B cell (primary cell): Measurements from ENCODE around the gene URAD. TPM values are rescaled to one million over a fixed set of nuclear protein-coding genes. Genes with fewer than 3 reads are reported as not detected.

Experiments
- ATAC-seq: fragments of 200-7000 bp; cut with Tn5 transposase; one replicate; pipeline ENCODE4 v1.10.0; 2021; ENCODE audit warnings: low read depth, mild to moderate bottlenecking, moderate number of reproducible peaks, moderate library complexity
- CTCF ChIA-PET: fragments of 350-600 bp; sonication (Branson Sonifier 250); formaldehyde crosslinking; loops from one replicate; lab custom pipeline; 2021; ENCODE audit warnings: antibody characterized with exemption, inconsistent platforms; lab: Charles Lee
- POLR2A ChIA-PET: fragments of 350-600 bp; sonication (Branson Sonifier 250); formaldehyde crosslinking; loops from one replicate; lab custom pipeline; 2021; ENCODE audit warnings: antibody characterized with exemption; lab: Charles Lee
- DNase-seq: peaks from one replicate; pipeline ENCODE4 v3.0.0; 2013
- H2AFZ ChIP-seq: 2 replicates; pipeline ENCODE4 v1.6.1; 2012; ENCODE audit warnings: mild to moderate bottlenecking, low read depth, low read length; ENCODE audit not compliant: insufficient read depth, poor library complexity, severe bottlenecking
- H3K27ac ChIP-seq, 2 donors: 1 replicate in 1 of 2; 2 replicates in 1 of 2; pipeline ENCODE4 v1.5.1; 2012 to 2013; ENCODE audit warnings: low read length in 2 of 2, mild to moderate bottlenecking in 2 of 2, moderate library complexity in 1 of 2
- H3K27me3 ChIP-seq, 4 experiments: fragments of 200-600 bp in 1 of 4; sonication (generic) in 1 of 4; replicated peaks in 1 of 4; 1 replicate in 2 of 4; 2 replicates in 2 of 4; pipeline versions ENCODE4 v1.6.1 to v1.7.0; 2013 to 2016; ENCODE audit warnings: low read length in 3 of 4, mild to moderate bottlenecking in 2 of 4, mixed read lengths in 1 of 4, moderate library complexity in 1 of 4; ENCODE audit not compliant: insufficient read depth in 4 of 4, control insufficient read depth in 3 of 4; ENCODE audit errors: control extremely low read depth in 1 of 4
- H3K36me3 ChIP-seq, 2 experiments: replicated peaks in 1 of 2; 1 replicate in 1 of 2; 2 replicates in 1 of 2; pipeline versions ENCODE4 v1.6.1 to v1.7.1; 2013; ENCODE audit warnings: low read length in 1 of 2; ENCODE audit not compliant: insufficient read depth in 2 of 2, control insufficient read depth in 1 of 2; ENCODE audit errors: control extremely low read depth in 1 of 2, extremely low read depth in 1 of 2
- H3K4me1 ChIP-seq, 2 donors: fragments of 200-600 bp in 1 of 2; sonication (generic) in 1 of 2; 1 replicate in 1 of 2; 2 replicates in 1 of 2; pipeline versions ENCODE4 v1.5.1 to v1.6.1; 2013 to 2017; ENCODE audit warnings: low read length in 2 of 2; ENCODE audit not compliant: control insufficient read depth in 2 of 2, insufficient read depth in 2 of 2
- H3K4me2 ChIP-seq: replicated peaks from 2 replicates; pipeline ENCODE3; 2012; ENCODE audit warnings: mild to moderate bottlenecking, low read depth, low read length; ENCODE audit not compliant: poor library complexity, severe bottlenecking
- H3K4me3 ChIP-seq, 5 experiments: fragments of 200-600 bp in 1 of 5; sonication (generic) in 1 of 5; 1 replicate in 3 of 5; 2 replicates in 2 of 5; pipeline versions ENCODE4 v1.5.1 to v1.7.0; 2011 to 2016; ENCODE audit warnings: low read length in 4 of 5, mild to moderate bottlenecking in 4 of 5, low read depth in 2 of 5, control low read depth in 1 of 5, moderate library complexity in 1 of 5; ENCODE audit not compliant: insufficient read depth in 1 of 5; ENCODE audit errors: control extremely low read depth in 1 of 5, extremely low read depth in 1 of 5
- H3K79me2 ChIP-seq: fragments of 200-600 bp; sonication (generic); one replicate; pipeline ENCODE4 v1.6.0; 2016; ENCODE audit warnings: low read length; ENCODE audit not compliant: control insufficient read depth, insufficient read depth
- H3K9ac ChIP-seq: fragments of 200-600 bp; sonication (generic); 2 replicates; pipeline ENCODE4 v1.6.1; 2017; ENCODE audit warnings: mild to moderate bottlenecking, low read length, moderate library complexity
- H3K9me3 ChIP-seq, 3 donors: one replicate each; pipeline versions ENCODE4 v1.6.1 to v1.7.1; 2013; ENCODE audit warnings: low read length in 2 of 3; ENCODE audit not compliant: control insufficient read depth in 2 of 3, insufficient read depth in 1 of 3; ENCODE audit errors: control extremely low read depth in 1 of 3
- H4K20me1 ChIP-seq: 2 replicates; pipeline ENCODE4 v1.6.0; 2012; ENCODE audit warnings: mild to moderate bottlenecking, low read length; ENCODE audit not compliant: insufficient read depth, control insufficient read depth, poor library complexity, severe bottlenecking
- H3K27ac Mint-ChIP-seq: one replicate; pipeline ENCODE4 v1.8.0; 2021; ENCODE audit warnings: mixed read lengths
- H3K27me3 Mint-ChIP-seq: one replicate; pipeline ENCODE4 v1.8.0; 2021; ENCODE audit warnings: mixed read lengths
- H3K4me1 Mint-ChIP-seq: one replicate; pipeline ENCODE4 v1.8.0; 2021; ENCODE audit warnings: mixed read lengths
- H3K4me3 Mint-ChIP-seq: one replicate; pipeline ENCODE4 v1.8.0; 2021; ENCODE audit warnings: mixed read lengths
- H3K9me3 Mint-ChIP-seq: one replicate; pipeline ENCODE4 v1.8.0; 2022; ENCODE audit warnings: mixed read lengths; ENCODE audit not compliant: insufficient read depth
- CTCF ChIP-seq: fragments of 200-600 bp; IDR thresholded peaks from one replicate; pipeline ENCODE4 v1.8.0; 2022; ENCODE audit warnings: antibody characterized with exemption, mild to moderate bottlenecking
- EZH2 ChIP-seq: IDR thresholded peaks from 2 replicates; pipeline ENCODE4 v1.6.1; 2012; ENCODE audit warnings: borderline replicate concordance, low read depth, mild to moderate bottlenecking, moderate library complexity, low read length; ENCODE audit not compliant: insufficient read depth, poor library complexity, severe bottlenecking
- WGBS: methylation state at CpG from one replicate; pipeline ENCODE4 v1.1.5; 2013; ENCODE audit warnings: missing lambda C conversion rate; ENCODE audit not compliant: insufficient coverage; 5-methylcytosine and 5-hydroxymethylcytosine counted together
- intact Hi-C: fragments of 100-400 bp; cut with micrococcal nuclease; formaldehyde crosslinking; loops from one replicate; pipeline ENCODE4 v1.10.0; 2022
- polyA plus RNA-seq: library from polyadenylated mRNA; depleted of rRNA; stranded (reverse); fragments of >200 nt; gene quantifications from 2 replicates; pipeline ENCODE4 v1.2.3, GENCODE V29; 2012
- total RNA-seq, 2 donors: library from RNA; stranded (reverse); fragments of 120-200 nt in 1 of 2; gene quantifications; 1 replicate in 1 of 2; 2 replicates in 1 of 2; pipeline versions ENCODE4 v1.2.3 to v1.2.4, GENCODE V29; 2013 to 2022

The URAD gene
- total and polyA plus RNA-seq, 2 donors (not counting 1 experiment from before 2014, with no cell fraction given) = not detected

- intact Hi-C loops = no loop called here
- H3K27ac ChIP-seq = no peak overlapping the region
- peaks cover 75% of the 10 kb centered on the region for H3K27me3 Mint-ChIP-seq
- H4K20me1 ChIP-seq = no peaks in the 10 kb centered on the region
- peaks cover 0 to 17% (median 0%) of the 10 kb centered on the region in 3 donors for H3K9me3 ChIP-seq
- H2AFZ ChIP-seq = no peak overlapping the region
- ATAC-seq (no peak), DNase-seq (no peak)
- H3K4me2 ChIP-seq = no peak overlapping the region
- WGBS = 22% methylated on average over 6 of the region's 12 CpGs
- H3K4me3 ChIP-seq = no peak overlapping the region
- TF ChIP-seq EZH2 (no peak), CTCF (no peak)
- no peak overlapping the region for H3K4me3 Mint-ChIP-seq
- H3K79me2 ChIP-seq = no peaks in the 10 kb centered on the region
- ChIA-PET CTCF (interaction anchor here (1.0 to 1.8 kb wide), 8 partner anchors 8 to 991 kb away, joined by 3 to 13 read pairs (median 6); partner anchors contain the start of gene PAN3), POLR2A (no interaction called here)
- no peak overlapping the region for H3K27ac Mint-ChIP-seq
- no peaks in the 10 kb centered on the region for H3K36me3 ChIP-seq
- peaks cover 46 to 51% of the 10 kb centered on the region in 2 donors for H3K4me1 ChIP-seq
- peaks cover 39% of the 10 kb centered on the region for H3K4me1 Mint-ChIP-seq
- H3K9ac ChIP-seq = no peak overlapping the region
- H3K9me3 Mint-ChIP-seq = no peaks in the 10 kb centered on the region
- peaks cover 0 to 86% (median 64%) of the 10 kb centered on the region in 4 experiments for H3K27me3 ChIP-seq
Observed at GRCh38 chr13:27976362-27977091, 12.0 kb downstream of the URAD start.
